ENCODE results near the gene FOXP1.
A peak's percentile ranks its signal among the peaks of the same experiment; 100 is the strongest.

The FOXP1 gene

DNA sequence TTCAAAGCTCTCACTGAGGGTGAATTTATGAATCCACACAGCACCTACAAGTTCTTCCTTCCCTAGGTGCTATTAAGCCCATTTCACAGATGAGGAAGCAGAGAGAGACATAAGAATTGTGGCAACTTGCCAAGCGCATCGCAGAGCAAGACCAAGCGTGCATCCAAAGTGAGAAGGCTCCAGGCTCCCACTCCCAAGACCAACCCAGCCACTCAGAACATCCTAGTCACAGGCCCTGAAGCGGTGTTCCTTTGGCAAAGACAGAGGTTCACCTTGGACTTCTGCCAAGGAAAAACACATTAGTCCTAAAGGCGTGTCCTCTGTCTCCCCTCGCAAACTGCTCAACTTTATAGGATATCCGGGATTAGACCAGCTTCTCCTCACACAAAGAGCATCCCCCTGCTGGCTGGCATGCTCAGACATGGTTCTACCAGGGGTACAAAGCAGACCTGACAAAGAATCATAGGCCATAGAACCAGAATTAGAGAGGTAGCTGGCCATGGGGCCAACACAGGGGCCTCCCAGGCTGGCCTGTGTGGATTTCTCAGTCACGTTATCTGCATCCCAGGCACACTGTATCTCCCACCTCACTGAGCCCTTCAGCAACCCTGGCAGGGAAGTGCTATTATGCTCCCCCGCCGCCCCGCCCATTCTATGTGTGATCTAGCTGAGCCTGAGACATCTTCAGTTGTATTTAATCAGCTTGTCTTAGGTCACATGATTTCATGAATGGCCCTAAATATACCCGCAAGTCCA, 160.2 kb downstream of the FOXP1 start:
- TF ChIP-seq, protein P1, sequence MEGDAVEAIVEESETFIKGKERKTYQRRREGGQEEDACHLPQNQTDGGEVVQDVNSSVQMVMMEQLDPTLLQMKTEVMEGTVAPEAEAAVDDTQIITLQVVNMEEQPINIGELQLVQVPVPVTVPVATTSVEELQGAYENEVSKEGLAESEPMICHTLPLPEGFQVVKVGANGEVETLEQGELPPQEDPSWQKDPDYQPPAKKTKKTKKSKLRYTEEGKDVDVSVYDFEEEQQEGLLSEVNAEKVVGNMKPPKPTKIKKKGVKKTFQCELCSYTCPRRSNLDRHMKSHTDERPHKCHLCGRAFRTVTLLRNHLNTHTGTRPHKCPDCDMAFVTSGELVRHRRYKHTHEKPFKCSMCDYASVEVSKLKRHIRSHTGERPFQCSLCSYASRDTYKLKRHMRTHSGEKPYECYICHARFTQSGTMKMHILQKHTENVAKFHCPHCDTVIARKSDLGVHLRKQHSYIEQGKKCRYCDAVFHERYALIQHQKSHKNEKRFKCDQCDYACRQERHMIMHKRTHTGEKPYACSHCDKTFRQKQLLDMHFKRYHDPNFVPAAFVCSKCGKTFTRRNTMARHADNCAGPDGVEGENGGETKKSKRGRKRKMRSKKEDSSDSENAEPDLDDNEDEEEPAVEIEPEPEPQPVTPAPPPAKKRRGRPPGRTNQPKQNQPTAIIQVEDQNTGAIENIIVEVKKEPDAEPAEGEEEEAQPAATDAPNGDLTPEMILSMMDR (conservative IDR thresholded peaks at IDR 0.05) = peak; percentile 56
- H3K27ac ChIP-seq = peak overlapping the region; percentile 54

DNA sequence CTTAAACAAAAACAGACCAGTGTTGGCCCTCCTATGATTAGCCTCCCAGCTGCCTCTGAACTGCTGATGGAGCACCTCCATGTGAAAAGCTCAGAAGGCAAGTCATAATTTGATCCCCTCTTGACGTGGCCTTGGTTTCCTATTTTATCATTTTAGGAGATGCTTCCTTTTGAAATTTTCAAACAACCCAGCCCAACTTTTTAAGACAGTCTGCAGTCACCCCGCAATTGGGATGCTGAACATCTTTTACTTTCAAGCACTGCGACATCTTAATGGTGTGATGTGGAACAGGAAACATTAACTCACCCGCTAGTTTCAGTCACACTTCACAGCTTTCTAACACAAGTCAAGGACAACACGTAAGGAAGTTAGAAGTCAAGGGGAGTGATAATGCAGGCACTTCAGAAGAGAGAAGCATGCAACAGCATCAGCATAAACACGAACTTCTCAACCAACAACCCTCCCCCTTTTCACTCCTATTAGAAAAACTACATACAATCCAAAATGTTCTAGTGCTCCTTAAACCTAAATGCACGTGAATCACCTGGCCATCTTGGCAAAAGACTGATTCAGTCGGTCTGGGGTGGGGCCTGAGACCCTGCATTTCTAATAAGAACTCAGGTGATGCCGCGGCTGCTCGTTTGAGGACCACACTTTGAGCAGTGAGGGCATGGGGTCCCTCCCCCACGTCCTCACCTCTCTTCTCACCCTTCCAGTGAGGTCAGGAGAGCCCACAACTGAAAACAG, 161.5 kb downstream of the FOXP1 start:
- no peak overlapping the region for H3K27ac ChIP-seq

DNA sequence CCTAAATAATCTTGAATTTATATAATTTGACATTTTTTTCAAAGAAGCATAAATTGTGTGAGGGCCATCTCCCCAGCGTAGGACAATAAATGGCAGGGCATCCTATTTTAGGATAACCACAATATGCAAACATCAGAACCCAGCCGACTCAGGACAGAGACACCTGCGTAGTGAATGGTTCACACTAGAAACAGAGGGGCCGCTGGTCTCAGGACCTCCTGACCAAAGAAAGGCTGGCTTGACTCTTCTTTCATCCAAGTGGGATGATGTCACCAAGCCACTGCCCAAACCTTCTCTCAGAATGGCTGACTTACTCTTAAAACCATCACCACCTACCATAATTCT, 162.1 kb downstream of the FOXP1 start:
- TF ChIP-seq, protein P1 (conservative IDR thresholded peaks at IDR 0.05) = no peak
- no peak overlapping the region for H3K27ac ChIP-seq

More for the DNA sequence above, 161.5 kb downstream of the FOXP1 start:
- TF ChIP-seq, protein P1 (conservative IDR thresholded peaks at IDR 0.05) = no peak

- no peak overlapping the region for H3K27ac ChIP-seq
- TF ChIP-seq, protein P1 (conservative IDR thresholded peaks at IDR 0.05) = no peak
Observed at GRCh38 chr3:71419369-71419768, 164.2 kb downstream of the FOXP1 start.

- TF ChIP-seq, protein P1 (conservative IDR thresholded peaks at IDR 0.05) = no peak
- H3K27ac ChIP-seq = no peak overlapping the region
Observed at GRCh38 chr3:71417791-71418190, 165.7 kb downstream of the FOXP1 start.

GRCh38 chr3:71416876-71417275, 166.7 kb downstream of the FOXP1 start:
- no peak overlapping the region for H3K27ac ChIP-seq
- TF ChIP-seq, protein P1 (conservative IDR thresholded peaks at IDR 0.05) = 0 out of 2 replicates have a peak, but pooled peaks have one; percentile 18

- H3K27ac ChIP-seq = no peak overlapping the region
- TF ChIP-seq, protein P1 (conservative IDR thresholded peaks at IDR 0.05) = no peak
Observed at GRCh38 chr3:71415681-71416122, 167.8 kb downstream of the FOXP1 start.

All from VCaP (cell line).